HCT116 (cell line): ENCODE data around the gene TIMM44. TPM values are rescaled to one million over a fixed set of nuclear protein-coding genes. Genes with fewer than 3 reads are reported as not detected.

Experiments
- ATAC-seq: fragments of 200-7000 bp; cut with Tn5 transposase; 2 replicates; pipeline ENCODE4 v1.9.1; 2020; ENCODE audit warnings: mild to moderate bottlenecking, moderate library complexity
- BruUV-seq: library from RNA; stranded (reverse); fragments of 400-500 nt; replicated peaks from 2 replicates; lab custom pipeline; 2021; lab: Mats Ljungman, UMichigan
- CTCF ChIA-PET: fragments of 300-600 bp; sonication (Branson Sonifier 250); formaldehyde crosslinking; loops from one replicate; lab custom pipeline; 2021; ENCODE audit warnings: antibody characterized with exemption; lab: Charles Lee
- POLR2A ChIA-PET: fragments of 300-600, 350-600 bp; sonication (Branson Sonifier 250); formaldehyde crosslinking; loops from one replicate; lab custom pipeline; 2021; ENCODE audit warnings: antibody characterized with exemption; lab: Charles Lee
- RAD21 ChIA-PET, 2 experiments: fragments of 300-600 bp; sonication (Branson Sonifier 250); formaldehyde crosslinking; loops; one replicate each; lab custom pipeline; 2023; ENCODE audit warnings: low total read pairs in 2 of 2; ENCODE audit not compliant: uncharacterized antibody in 2 of 2, unreplicated experiment in 2 of 2, low non-redundant PET in 1 of 2; lab: Charles Lee
- DNase-seq: peaks from one replicate; pipeline ENCODE4 v3.0.0-alpha.2; 2010; ENCODE audit warnings: low read depth, low spot score
- H2AFZ ChIP-seq: fragments of 200-600 bp; shearing (Covaris generic), sonication (generic); 2 replicates; pipeline ENCODE4 v1.6.1; 2017; ENCODE audit warnings: low read depth, mixed run types, mixed read lengths, antibody characterized with exemption, low read length; ENCODE audit not compliant: poor library complexity, severe bottlenecking
- H3K27ac ChIP-seq: 2 replicates; pipeline ENCODE4 v1.5.1; 2012; ENCODE audit warnings: low read depth, low read length
- H3K27me3 ChIP-seq: fragments of 200-600 bp; sonication (generic); 2 replicates; pipeline ENCODE4 v1.6.1; 2016; ENCODE audit warnings: mixed run types, low read length, mixed read lengths; ENCODE audit not compliant: insufficient read depth
- H3K36me3 ChIP-seq, 2 experiments: fragments of 200-500 bp in 1 of 2; fragments of 200-600 bp in 1 of 2; sonication (Bioruptor generic) in 1 of 2; sonication (generic) in 1 of 2; 2 replicates each; pipeline versions ENCODE4 v1.5.1 to v1.6.1; 2014 to 2016; ENCODE audit warnings: low read length in 2 of 2, inconsistent platforms in 1 of 2, mixed read lengths in 1 of 2, mixed run types in 1 of 2; ENCODE audit not compliant: insufficient read depth in 2 of 2, control insufficient read depth in 1 of 2
- H3K4me1 ChIP-seq, 2 experiments: fragments of 200-600 bp in 1 of 2; sonication (generic) in 1 of 2; 2 replicates each; pipeline versions ENCODE4 v1.5.1 to v1.6.1; 2012 to 2017; ENCODE audit warnings: low read length in 2 of 2, inconsistent platforms in 1 of 2, mild to moderate bottlenecking in 1 of 2, mixed read lengths in 1 of 2, mixed run types in 1 of 2, moderate library complexity in 1 of 2; ENCODE audit not compliant: insufficient read depth in 2 of 2, control insufficient read depth in 1 of 2
- H3K4me2 ChIP-seq: fragments of 200-600 bp; sonication (generic); 2 replicates; pipeline ENCODE4 v1.6.1; 2017; ENCODE audit warnings: mixed run types, low read length, mixed read lengths
- H3K4me3 ChIP-seq, 2 experiments: fragments of 200-600 bp in 1 of 2; sonication (generic) in 1 of 2; replicated peaks in 1 of 2; 2 replicates each; pipeline ENCODE4 v1.5.1; 2011 to 2016; ENCODE audit warnings: low read length in 2 of 2, control low read depth in 1 of 2, low read depth in 1 of 2, mild to moderate bottlenecking in 1 of 2, mixed read lengths in 1 of 2, mixed run types in 1 of 2
- H3K79me2 ChIP-seq: fragments of 200-600 bp; sonication (generic); 2 replicates; pipeline ENCODE4 v1.6.1; 2017; ENCODE audit warnings: mild to moderate bottlenecking, mixed run types, low read length, moderate library complexity, mixed read lengths; ENCODE audit not compliant: insufficient read depth
- H3K9ac ChIP-seq: fragments of 200-600 bp; sonication (generic); 2 replicates; pipeline ENCODE4 v1.6.1; 2016; ENCODE audit warnings: low read length, mixed read lengths
- H3K9me2 ChIP-seq: fragments of 200-600 bp; sonication (generic), shearing (Covaris generic); 2 replicates; pipeline ENCODE4 v1.6.1; 2017; ENCODE audit warnings: mixed run types, mild to moderate bottlenecking, moderate library complexity; ENCODE audit not compliant: insufficient read depth
- H3K9me3 ChIP-seq, 2 experiments: fragments of 200-500 bp in 1 of 2; fragments of 200-600 bp in 1 of 2; sonication (Bioruptor generic) in 1 of 2; sonication (generic) in 1 of 2; 2 replicates each; pipeline ENCODE4 v1.6.1; 2014 to 2017; ENCODE audit warnings: low read length in 2 of 2, mixed read lengths in 2 of 2, inconsistent platforms in 1 of 2, low read depth in 1 of 2, mild to moderate bottlenecking in 1 of 2, mixed run types in 1 of 2, moderate library complexity in 1 of 2; ENCODE audit not compliant: control insufficient read depth in 1 of 2, insufficient read depth in 1 of 2
- H4K20me1 ChIP-seq: fragments of 200-600 bp; sonication (generic), shearing (Covaris generic); 2 replicates; pipeline ENCODE4 v1.6.1; 2017; ENCODE audit warnings: mixed run types, mild to moderate bottlenecking, moderate library complexity; ENCODE audit not compliant: insufficient read depth
- CBX3 ChIP-seq: IDR thresholded peaks from 2 replicates; pipeline ENCODE4 v1.6.1; 2012; ENCODE audit warnings: low read depth
- CEBPB ChIP-seq: IDR thresholded peaks from 2 replicates; pipeline ENCODE4 v1.6.1; 2012; ENCODE audit warnings: low read depth
- EGR1 ChIP-seq: IDR thresholded peaks from 2 replicates; pipeline ENCODE4 v1.6.1; 2012; ENCODE audit warnings: low read depth
- ELF1 ChIP-seq: IDR thresholded peaks from 2 replicates; pipeline ENCODE4 v1.6.1; 2012; ENCODE audit warnings: low read depth, borderline replicate concordance
- EZH2 ChIP-seq: fragments of 200-600 bp; sonication (generic); IDR thresholded peaks from 2 replicates; pipeline ENCODE4 v1.6.1; 2017; ENCODE audit warnings: antibody characterized with exemption, mixed run types
- EZH2phosphoT487 ChIP-seq: fragments of 200-600 bp; IDR thresholded peaks from 2 replicates; pipeline ENCODE4 v1.6.1; 2018; ENCODE audit warnings: antibody characterized with exemption, borderline replicate concordance
- FOSL1 ChIP-seq: IDR thresholded peaks from 2 replicates; pipeline ENCODE4 v1.6.1; 2012; ENCODE audit warnings: low read depth
- JUND ChIP-seq: IDR thresholded peaks from 2 replicates; pipeline ENCODE4 v1.6.1; 2012
- POLR2A ChIP-seq: IDR thresholded peaks from 2 replicates; pipeline ENCODE4 v1.7.0; 2011; ENCODE audit warnings: borderline replicate concordance; ENCODE audit not compliant: insufficient read depth, insufficient read length; ENCODE audit errors: extremely low read depth
- POLR2AphosphoS5 ChIP-seq: IDR thresholded peaks from 2 replicates; pipeline ENCODE4 v1.6.1; 2011; ENCODE audit warnings: mild to moderate bottlenecking, low read depth, low read length, moderate library complexity
- RAD21 ChIP-seq: IDR thresholded peaks from 2 replicates; pipeline ENCODE4 v1.6.1; 2012; ENCODE audit warnings: low read depth, mild to moderate bottlenecking
- SIN3A ChIP-seq: IDR thresholded peaks from 2 replicates; pipeline ENCODE4 v1.6.1; 2012; ENCODE audit warnings: low read depth
- SP1 ChIP-seq: IDR thresholded peaks from 2 replicates; pipeline ENCODE4 v1.6.1; 2012; ENCODE audit warnings: low read depth
- SRF ChIP-seq: IDR thresholded peaks from 2 replicates; pipeline ENCODE4 v1.6.1; 2012; ENCODE audit warnings: low read depth
- TCF7L2 ChIP-seq: IDR thresholded peaks from 2 replicates; pipeline ENCODE4 v1.7.0; 2011; ENCODE audit warnings: borderline replicate concordance, inconsistent platforms; ENCODE audit not compliant: insufficient read depth, insufficient read length; ENCODE audit errors: extremely low read depth
- YY1 ChIP-seq: IDR thresholded peaks from 2 replicates; pipeline ENCODE4 v1.6.1; 2011; ENCODE audit warnings: low read length, low read depth, moderate library complexity, mild to moderate bottlenecking; ENCODE audit not compliant: insufficient replicate concordance; ENCODE audit errors: extremely low read depth
- ZFX ChIP-seq: fragments of 450-650 bp; IDR thresholded peaks from 2 replicates; pipeline ENCODE4 v1.6.1; 2017
- ZNF274 ChIP-seq: fragments of 200-500 bp; sonication (Bioruptor generic); IDR thresholded peaks from 2 replicates; pipeline ENCODE4 v1.6.1; 2014; ENCODE audit warnings: mild to moderate bottlenecking, low read depth, low read length, inconsistent platforms
- intact Hi-C: fragments of 100-400 bp; cut with micrococcal nuclease; formaldehyde crosslinking; loops from 2 replicates; pipeline ENCODE4 v1.10.0; 2022
- total RNA-seq: library from RNA; stranded (reverse); gene quantifications from one replicate; pipeline ENCODE4 v1.2.1, GENCODE V29; 2021; ENCODE audit not compliant: unreplicated experiment
- TF ChIP-seq, protein P1 (sequence below): IDR thresholded peaks from 2 replicates; pipeline ENCODE4 v1.6.1; 2012; ENCODE audit warnings: low read depth
- TF ChIP-seq, protein P2 (sequence below): IDR thresholded peaks from 2 replicates; pipeline ENCODE4 v1.6.1; 2012
- TF ChIP-seq, protein P3 (sequence below): IDR thresholded peaks from 2 replicates; pipeline ENCODE4 v1.6.1; 2012
- TF ChIP-seq, protein P4 (sequence below): IDR thresholded peaks from 2 replicates; pipeline ENCODE4 v1.6.1; 2011; ENCODE audit warnings: mild to moderate bottlenecking, low read length, moderate library complexity; ENCODE audit not compliant: insufficient replicate concordance; ENCODE audit errors: extremely low read depth

TIMM44 gene
- total RNA-seq, 1 experiment from 2014 or later = 136 TPM

DNA sequence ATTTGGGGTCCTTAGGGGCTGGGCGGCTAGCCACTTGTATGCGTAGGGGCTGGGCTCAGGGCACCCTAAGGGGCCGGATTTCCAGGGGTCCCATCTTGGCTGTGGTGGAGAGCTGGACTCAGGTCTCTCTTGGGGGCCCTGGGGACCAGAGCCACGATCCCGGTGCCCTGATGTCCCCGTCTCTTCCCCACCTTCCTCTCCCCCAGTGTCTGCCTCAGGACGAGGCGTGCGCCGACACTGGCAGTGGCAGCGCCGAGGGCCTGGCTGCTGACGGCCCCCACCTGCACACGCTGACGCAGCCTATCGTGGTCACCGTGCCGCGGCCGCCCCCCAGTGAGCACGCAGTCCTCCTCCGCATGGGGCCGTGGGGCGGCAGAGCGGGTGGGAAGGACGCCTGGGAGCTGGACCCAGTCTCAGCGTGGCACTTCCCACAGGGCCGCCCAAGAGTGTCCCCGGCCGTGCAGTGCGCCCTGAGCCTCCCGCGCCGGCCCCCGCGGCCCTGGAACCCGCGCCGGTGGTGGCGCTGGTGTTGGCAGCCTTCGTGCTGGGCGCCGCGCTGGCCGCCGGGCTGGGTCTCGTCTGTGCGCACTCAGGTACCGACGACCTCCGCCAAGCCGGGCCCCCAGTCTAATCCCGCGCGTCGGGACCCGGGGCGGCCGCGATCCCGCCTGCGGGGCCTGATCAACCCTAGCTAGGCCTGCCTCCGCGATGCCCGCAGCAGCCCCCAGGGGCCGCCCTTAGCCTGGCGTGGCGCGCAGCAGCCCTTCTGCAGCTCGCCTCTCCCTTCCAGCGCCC is 26.0 kb downstream of the TIMM44 start:
- peak overlapping the region; percentile 89 for H3K27ac ChIP-seq
- ChIA-PET POLR2A (interaction anchor here (1.3 to 1.7 kb wide), 2 partner anchors 14 to 26 kb away, joined by 5 to 6 read pairs; partner anchors contain the start of genes MAP2K7 and TIMM44), RAD21 (no interaction called here), CTCF (interaction anchor here (0.8 to 5.2 kb wide), 6 partner anchors 12 to 85 kb away, joined by 3 to 30 read pairs (median 4); partner anchors contain the start of genes MAP2K7 and TIMM44)
- peaks cover 10% of the 10 kb centered on the region; the same call in 1 of the 2 replicates for H3K79me2 ChIP-seq
- no peaks in the 10 kb centered on the region for H3K27me3 ChIP-seq
- no peaks in the 10 kb centered on the region for H3K9me2 ChIP-seq
- no peaks in the 10 kb centered on the region for H3K9me3 ChIP-seq
- peak overlapping the region; percentile 91 for H3K4me2 ChIP-seq
- DNase-seq (no peak), ATAC-seq (peak; percentile 51)
- no peaks in the 10 kb centered on the region for H4K20me1 ChIP-seq
- BruUV-seq = no TSS peak
- peak overlapping the region; percentile 14 for H2AFZ ChIP-seq
- peak overlapping the region; percentile 66 to 74 for H3K4me3 ChIP-seq
- H3K36me3 ChIP-seq = peaks cover 0 to 7% of the 10 kb centered on the region in 2 experiments; a peak in 3 of 4 replicates
- peak overlapping the region; percentile 89 for H3K9ac ChIP-seq
- intact Hi-C loops = no loop called here
- peaks cover 21 to 57% of the 10 kb centered on the region in 2 experiments; a peak in 3 of 4 replicates for H3K4me1 ChIP-seq
- TF ChIP-seq, protein P1, sequence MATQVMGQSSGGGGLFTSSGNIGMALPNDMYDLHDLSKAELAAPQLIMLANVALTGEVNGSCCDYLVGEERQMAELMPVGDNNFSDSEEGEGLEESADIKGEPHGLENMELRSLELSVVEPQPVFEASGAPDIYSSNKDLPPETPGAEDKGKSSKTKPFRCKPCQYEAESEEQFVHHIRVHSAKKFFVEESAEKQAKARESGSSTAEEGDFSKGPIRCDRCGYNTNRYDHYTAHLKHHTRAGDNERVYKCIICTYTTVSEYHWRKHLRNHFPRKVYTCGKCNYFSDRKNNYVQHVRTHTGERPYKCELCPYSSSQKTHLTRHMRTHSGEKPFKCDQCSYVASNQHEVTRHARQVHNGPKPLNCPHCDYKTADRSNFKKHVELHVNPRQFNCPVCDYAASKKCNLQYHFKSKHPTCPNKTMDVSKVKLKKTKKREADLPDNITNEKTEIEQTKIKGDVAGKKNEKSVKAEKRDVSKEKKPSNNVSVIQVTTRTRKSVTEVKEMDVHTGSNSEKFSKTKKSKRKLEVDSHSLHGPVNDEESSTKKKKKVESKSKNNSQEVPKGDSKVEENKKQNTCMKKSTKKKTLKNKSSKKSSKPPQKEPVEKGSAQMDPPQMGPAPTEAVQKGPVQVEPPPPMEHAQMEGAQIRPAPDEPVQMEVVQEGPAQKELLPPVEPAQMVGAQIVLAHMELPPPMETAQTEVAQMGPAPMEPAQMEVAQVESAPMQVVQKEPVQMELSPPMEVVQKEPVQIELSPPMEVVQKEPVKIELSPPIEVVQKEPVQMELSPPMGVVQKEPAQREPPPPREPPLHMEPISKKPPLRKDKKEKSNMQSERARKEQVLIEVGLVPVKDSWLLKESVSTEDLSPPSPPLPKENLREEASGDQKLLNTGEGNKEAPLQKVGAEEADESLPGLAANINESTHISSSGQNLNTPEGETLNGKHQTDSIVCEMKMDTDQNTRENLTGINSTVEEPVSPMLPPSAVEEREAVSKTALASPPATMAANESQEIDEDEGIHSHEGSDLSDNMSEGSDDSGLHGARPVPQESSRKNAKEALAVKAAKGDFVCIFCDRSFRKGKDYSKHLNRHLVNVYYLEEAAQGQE = no peak
- TF ChIP-seq, protein P2, sequence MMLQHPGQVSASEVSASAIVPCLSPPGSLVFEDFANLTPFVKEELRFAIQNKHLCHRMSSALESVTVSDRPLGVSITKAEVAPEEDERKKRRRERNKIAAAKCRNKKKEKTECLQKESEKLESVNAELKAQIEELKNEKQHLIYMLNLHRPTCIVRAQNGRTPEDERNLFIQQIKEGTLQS = no peak
- TF ChIP-seq SIN3A (peak; percentile 72; the same call in 1 of the 2 replicates), CEBPB (no peak), ZFX (peak; percentile 94), ELF1 (no peak), EZH2 (no peak), POLR2AphosphoS5 (peak; percentile 41), SP1 (no peak), YY1 (no peak), SRF (no peak), RAD21 (peak; percentile 68), EZH2phosphoT487 (no peak), FOSL1 (no peak), TCF7L2 (no peak), EGR1 (no peak; the same call in 1 of the 2 replicates), CBX3 (0 out of 2 replicates have a peak, but pooled peaks have one; percentile 10), ZNF274 (no peak), JUND (no peak), POLR2A (peak; percentile 57)
- TF ChIP-seq, protein P3, sequence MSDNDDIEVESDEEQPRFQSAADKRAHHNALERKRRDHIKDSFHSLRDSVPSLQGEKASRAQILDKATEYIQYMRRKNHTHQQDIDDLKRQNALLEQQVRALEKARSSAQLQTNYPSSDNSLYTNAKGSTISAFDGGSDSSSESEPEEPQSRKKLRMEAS = peak; percentile 86
- TF ChIP-seq, protein P4, sequence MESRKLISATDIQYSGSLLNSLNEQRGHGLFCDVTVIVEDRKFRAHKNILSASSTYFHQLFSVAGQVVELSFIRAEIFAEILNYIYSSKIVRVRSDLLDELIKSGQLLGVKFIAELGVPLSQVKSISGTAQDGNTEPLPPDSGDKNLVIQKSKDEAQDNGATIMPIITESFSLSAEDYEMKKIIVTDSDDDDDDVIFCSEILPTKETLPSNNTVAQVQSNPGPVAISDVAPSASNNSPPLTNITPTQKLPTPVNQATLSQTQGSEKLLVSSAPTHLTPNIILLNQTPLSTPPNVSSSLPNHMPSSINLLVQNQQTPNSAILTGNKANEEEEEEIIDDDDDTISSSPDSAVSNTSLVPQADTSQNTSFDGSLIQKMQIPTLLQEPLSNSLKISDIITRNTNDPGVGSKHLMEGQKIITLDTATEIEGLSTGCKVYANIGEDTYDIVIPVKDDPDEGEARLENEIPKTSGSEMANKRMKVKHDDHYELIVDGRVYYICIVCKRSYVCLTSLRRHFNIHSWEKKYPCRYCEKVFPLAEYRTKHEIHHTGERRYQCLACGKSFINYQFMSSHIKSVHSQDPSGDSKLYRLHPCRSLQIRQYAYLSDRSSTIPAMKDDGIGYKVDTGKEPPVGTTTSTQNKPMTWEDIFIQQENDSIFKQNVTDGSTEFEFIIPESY = no peak
